ENCODE measurements around the gene ZNRF2.
"Not testable (repeated sequence)": the region's sequence is repeated elsewhere in the genome, so short reads cannot be mapped to it uniquely, and the experiment has no call there.

ZNRF2 gene

DNA sequence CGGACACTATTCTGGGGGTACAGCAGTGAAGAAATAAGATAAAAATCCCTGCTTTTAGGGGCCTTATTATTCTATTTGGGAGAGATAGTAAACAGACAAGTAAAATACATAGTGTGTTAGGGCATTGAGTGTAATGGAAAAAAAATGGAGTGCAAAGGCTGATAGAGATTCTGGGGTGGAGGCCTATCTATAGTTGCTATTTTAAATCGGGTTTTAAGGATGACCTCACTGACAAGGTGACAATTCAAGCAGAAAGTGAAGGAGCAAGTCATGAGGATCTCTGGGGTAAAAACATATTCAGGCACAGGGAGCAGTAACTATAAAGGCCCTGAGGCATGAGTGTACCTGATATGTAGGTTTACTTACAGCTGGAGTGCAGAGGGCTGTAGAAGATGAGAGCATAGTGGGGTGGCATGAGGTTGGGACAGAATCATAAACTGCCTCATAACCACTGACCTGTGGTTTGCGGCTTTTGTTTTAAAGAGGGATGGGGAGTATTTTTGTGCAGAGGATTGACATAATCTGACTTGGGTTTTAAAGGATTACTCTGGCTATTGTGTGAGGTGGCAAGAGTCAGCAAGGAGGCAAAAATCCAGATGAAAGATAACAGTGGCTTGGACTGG lies 8.1 kb downstream of the ZNRF2 start:
- not testable (repeated sequence) for DNase-seq

DNA sequence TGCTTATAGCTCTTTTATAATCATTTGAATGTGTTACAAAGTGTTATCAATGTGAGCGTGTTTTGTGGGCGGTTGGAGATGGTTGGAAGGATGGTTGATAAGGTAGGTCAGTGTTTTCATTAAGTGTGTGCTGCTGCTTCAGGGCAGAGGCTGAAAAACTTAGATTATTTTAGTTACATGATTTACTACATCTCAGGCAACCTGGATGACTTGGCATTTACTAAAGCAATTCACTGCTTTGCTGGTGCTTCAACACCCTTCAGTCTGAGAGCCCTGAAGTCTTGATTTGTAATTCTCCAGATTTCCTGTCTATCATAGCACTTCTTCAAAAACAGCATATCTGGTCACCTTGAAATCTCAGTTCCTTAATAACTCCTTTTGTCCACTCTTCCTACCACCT lies 11.9 kb downstream of the ZNRF2 start:
- not testable (repeated sequence) for DNase-seq

DNA sequence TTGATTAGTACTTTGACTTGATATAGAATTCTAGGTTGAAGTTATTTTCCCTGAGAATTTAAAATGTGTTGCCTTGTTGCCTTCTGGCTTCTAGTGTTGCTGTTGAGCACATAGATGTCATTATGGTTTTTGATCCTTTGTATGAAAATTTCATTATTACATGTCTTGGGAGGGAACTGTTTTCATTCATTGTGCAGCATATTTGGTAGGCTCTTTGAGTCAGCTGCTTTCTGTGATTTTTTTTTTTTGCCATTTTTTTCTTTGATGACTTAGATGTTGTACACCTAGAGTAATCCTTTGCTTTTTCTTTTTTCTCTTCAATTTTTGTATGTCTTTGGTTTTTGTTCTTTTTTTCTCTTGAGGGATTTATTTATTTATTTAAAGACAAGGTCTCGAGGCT lies 13.1 kb downstream of the ZNRF2 start:
- DNase-seq: not testable (repeated sequence)

DNA sequence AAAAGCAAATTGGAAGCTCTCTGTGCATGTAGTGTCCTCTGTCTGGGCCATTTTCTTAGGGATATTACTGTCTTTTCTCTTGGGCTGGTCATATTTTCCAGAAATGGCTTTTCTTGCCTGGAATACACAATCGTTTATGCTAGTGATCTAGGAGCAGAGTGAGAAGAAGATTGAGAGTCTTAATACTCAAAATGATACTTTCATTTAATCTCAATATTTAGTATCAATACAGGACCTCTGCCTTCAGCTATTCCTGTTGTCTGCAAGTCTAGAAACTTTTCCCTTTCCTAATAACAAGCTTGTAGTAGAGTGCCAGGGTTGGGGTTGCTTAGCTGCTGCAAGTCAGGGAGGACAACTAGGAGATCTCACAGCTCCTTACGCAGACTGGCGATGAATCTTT lies 14.0 kb downstream of the ZNRF2 start:
- not testable (repeated sequence) for DNase-seq

- no peak for DNase-seq
These were observed 17.4 kb downstream of the ZNRF2 start for GRCh38 chr7:30301751-30302150.

DNA sequence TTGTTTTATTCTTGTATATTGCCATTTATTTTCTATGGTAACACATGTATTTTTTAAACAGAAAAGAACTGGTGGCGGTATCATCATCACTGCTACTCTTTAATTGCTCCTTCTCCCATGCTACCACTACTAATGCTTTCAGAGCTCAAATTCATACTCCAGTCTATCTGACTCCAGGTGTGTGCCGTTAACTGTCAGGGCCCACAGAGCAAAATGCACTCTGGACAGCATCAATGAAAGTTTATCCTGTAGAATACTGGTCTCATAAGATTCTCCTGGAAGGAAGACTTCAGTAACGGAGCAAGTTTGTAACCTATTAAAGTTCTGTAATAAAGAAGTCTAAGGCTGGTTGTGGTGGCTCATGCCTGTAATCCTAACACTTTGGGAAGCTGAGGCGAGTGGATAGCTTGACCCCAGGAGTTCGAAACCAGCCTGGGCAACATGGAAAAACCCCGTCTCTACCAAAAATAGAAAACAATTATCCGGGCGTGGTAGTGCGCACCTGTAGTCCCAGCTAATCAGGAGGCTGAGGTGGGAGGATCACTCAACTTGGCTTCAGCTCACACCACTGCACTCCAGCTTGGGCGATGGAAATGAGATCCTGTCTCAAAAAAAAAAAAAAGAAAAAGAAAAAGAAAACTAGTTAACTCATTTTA lies 18.4 kb downstream of the ZNRF2 start:
- no peak for DNase-seq

DNA sequence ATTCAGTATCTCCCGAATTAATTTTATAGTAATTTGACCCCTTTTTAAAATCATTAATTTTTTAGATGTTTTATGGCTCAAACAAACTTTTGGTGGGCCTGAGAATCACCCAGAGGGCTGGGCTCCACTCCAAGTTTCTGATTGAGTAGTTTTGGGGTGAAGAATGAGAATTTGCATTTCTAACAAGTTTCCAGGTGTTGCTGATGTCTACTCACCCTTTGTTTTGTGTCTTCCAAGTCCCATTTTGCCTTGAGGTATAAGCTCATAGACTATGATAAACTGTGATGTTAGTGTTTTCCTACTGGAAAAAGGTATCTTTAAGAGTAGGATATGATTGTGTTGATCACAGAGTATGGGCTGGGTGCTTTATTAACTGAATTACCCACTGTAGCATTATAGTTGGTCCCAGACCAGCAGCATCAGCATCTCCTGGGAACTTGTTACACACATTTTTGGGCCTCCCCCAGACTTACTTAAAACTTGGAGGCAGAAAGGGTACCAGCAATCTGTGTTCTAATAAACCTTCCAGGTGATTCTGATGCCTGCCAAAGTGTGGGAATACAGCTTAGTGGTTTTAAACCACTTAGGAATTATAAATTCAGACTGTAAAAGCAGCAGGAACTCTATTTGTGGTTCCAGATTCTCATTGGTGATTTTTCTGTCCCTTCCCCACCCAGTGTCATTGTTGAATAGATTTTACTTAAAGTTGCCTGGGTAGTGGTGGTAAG lies 19.1 kb downstream of the ZNRF2 start:
- DNase-seq: no peak

DNA sequence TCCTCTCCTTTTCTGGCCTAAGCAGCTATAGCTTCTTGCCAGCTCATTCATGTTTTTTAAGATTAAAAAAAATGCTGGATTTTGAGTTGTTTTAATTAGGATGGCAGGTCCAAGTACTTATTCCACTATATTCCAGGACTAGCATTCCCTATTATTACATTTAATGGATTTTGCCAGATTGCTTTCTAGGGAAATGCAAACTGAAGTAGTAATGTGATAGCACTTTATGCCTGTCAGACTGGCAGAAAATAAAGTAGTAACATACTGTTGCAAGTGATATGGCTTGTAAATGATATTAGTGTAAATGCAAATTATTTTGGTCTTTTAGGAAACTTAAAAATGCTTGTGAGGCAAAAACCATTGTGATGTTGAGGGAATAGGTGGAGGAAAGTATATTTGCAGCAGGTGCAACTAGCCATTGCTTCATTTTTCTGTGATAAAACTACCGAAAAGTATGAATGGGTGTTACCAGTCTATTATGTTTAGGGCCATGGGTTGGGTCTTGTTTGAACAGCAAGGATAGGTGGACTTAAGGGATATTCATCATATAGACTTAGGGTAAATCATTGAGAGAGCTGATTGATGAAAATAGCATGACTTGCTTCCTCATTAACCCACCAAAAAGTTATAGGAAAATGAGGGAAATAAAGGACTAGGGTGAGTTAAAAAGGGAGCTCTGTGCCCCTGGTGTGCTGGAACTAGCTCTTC lies 19.9 kb downstream of the ZNRF2 start:
- no peak for DNase-seq

GRCh38 chr7:30306976-30307375 lies 22.6 kb downstream of the ZNRF2 start:
- DNase-seq: no peak

DNA sequence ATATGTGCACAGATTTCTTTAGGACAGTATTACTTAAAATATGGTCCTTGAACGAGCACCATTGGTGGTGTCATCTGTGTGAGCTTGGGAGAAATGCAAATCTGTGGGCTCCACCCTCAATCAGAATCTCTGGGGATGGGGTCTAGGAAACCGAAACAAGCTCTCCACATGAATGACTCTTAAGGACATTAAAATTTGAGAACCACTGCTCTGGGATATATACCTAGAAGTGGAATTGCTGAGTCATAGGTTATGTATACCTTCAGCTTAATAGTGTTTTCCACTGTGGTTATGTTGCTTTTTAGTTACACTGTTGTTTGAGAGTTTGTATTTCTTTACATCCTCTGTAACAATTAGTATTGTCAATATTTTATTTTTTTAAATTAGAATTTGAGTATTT lies 24.0 kb downstream of the ZNRF2 start:
- no peak for DNase-seq

GRCh38 chr7:30309302-30309701 lies 24.9 kb downstream of the ZNRF2 start:
- no peak for DNase-seq

- DNase-seq: no peak
These were observed 25.5 kb downstream of the ZNRF2 start for GRCh38 chr7:30309842-30310435.

DNA sequence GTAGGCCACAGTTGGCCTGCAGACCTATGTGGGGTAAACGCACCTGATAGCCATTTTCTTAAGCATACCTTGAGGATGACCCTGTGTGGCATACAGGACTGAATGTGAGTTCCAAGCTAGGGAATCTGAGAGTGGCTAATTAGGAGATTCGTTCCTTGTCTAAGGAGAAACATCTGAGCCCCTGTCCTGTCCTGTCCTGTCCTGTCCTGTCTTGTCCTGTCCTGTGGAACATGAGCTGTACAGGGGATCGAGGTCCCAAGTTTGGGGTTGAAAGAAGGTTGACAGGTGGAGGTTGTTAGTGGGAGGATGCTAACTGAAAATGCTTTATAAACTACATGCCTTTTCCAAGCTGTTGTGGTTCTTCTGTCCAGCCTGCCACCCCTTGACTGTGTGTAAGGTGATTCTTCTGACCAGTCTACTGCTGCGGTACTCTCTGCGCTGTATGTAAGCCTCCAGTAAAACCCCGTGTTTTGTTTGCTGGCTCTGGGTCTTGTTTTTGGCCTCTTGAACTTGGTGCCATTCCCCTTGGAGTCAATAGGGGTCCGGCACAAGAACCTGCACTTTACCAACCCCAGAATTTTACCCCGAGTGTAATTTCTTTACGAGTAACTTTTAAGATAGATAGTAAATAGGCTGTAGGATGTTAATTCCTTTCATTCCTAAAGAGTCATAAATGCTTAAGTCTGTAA lies 26.4 kb downstream of the ZNRF2 start:
- DNase-seq: no peak

DNA sequence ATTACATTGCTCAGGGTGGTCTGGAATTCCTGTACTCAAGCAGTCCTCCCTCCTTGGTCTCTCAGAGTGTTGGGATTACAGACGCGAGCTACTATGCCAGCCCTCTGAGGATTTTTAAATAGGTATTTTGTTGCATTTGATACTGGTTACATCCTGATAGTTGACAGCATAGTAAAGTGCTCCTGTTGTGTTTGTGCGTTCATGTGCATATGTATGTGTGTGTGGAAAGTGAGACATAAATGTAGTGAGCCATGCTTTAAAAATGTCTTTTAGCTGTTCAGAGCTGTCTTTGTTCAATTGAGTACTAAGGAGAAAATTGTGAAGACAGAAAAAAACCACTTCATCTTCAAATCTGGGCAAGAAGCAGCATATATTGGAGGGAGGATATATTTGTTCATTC lies 27.8 kb downstream of the ZNRF2 start:
- DNase-seq: no peak

DNA sequence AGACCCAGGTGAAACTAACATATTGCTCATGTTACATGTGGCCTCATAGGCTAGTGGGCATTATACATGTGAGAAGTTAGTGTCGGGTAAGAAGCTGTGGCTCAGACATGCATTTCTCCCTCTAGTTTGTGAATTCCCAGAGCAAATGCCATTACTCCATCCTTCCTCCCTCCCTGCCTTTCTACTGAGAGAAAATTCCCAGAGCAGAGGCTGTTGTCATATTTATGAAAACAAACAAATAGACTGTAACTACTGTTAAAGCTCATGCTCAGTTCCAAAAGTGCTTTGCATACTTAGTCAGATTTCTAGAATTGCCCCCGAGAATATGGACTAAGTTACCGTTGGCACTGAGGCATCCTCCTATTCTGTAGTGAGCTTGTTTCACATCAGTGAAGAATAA lies 29.0 kb downstream of the ZNRF2 start:
- no peak for DNase-seq

- no peak for DNase-seq
These were observed 29.4 kb downstream of the ZNRF2 start for GRCh38 chr7:30313793-30314192.

DNA sequence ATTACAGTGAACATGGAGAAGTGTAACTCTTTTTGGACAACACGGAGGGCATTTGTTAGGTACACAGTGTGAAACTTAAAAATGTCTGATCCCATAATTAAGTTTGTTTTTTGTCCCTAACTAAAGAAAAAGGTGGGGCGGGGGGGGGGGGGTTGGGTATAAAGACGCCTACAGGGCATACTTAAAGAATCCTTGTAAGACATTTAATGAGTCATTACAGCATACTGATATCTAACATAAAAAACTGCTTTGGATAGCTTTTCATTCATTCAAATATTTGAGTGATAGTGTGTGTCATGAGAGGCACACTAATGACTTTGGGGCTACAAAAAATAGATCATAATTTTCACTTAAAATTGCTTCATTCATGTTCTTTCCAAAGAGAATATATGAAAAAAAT lies 31.2 kb downstream of the ZNRF2 start:
- no peak for DNase-seq

DNA sequence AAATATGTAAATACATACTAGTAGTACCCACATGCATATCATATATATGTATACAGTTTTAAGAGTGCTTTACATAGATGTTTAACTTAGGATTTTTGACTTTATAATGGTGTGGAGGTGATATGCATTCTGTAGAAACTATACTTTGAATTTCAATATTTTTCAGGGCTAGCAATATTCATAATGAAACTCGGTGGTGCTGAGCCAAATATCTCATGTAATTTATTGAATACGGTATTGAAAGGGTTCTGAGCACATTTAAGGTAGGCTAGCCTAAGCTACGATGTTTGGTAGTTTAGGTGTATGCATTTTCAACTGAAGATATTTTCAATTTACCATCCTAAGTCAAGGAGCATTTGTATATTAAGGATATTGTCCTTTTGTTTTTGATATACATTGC lies 36.0 kb downstream of the ZNRF2 start:
- DNase-seq: no peak

- DNase-seq: no peak
These were observed 36.9 kb downstream of the ZNRF2 start for GRCh38 chr7:30321089-30321881.

DNA sequence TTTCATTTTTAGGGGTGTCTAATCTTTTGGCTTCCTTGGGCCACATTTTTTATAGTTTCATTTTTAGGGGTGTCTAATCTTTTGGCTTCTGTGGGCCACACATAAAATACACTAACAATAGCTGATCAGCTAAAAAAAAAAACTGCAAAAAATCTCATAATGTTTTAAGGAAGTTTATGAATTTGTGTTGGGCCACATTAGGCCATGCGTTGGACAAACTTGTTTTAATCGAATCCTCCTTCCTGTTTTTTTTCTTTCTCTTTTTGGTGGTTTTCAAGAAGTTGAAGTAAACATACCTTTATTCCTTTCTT lies 37.4 kb downstream of the ZNRF2 start:
- DNase-seq: no peak

- DNase-seq: no peak
These were observed 38.0 kb downstream of the ZNRF2 start for GRCh38 chr7:30322271-30323005.
